CD4-positive, alpha-beta memory T cell (primary cell): ENCODE measurements around the gene EIF3L. TPM values are rescaled to one million over a fixed set of nuclear protein-coding genes. Genes with fewer than 3 reads are reported as not detected.
A peak's percentile ranks its signal among the peaks of the same experiment; 100 is the strongest.

Experiments used
- CTCF ChIA-PET: fragments of 350-600 bp; sonication (Branson Sonifier 250); formaldehyde crosslinking; loops from one replicate; lab custom pipeline; 2021; ENCODE audit warnings: inconsistent platforms; ENCODE audit not compliant: partially characterized antibody; lab: Charles Lee
- POLR2A ChIA-PET: fragments of 350-600 bp; sonication (Branson Sonifier 250); formaldehyde crosslinking; loops from one replicate; lab custom pipeline; 2021; ENCODE audit not compliant: partially characterized antibody; lab: Charles Lee
- DNase-seq, 5 donors: peaks; one replicate each; pipeline versions ENCODE4 v3.0.0 to v3.0.0-alpha.2; 2020 to 2022; ENCODE audit warnings: mixed read lengths in 1 of 5
- H3K27ac ChIP-seq: one replicate; pipeline ENCODE4 v1.7.0; 2013; ENCODE audit warnings: low read depth, low read length
- H3K27me3 ChIP-seq: 2 replicates; pipeline ENCODE4 v1.7.0; 2013; ENCODE audit warnings: mild to moderate bottlenecking, low read length, moderate library complexity; ENCODE audit not compliant: insufficient read depth
- H3K36me3 ChIP-seq: 2 replicates; pipeline ENCODE4 v1.7.0; 2013; ENCODE audit warnings: mild to moderate bottlenecking, low read length, moderate library complexity; ENCODE audit not compliant: insufficient read depth
- H3K4me1 ChIP-seq: 2 replicates; pipeline ENCODE4 v1.7.0; 2013; ENCODE audit warnings: mild to moderate bottlenecking, low read length, moderate library complexity; ENCODE audit not compliant: insufficient read depth
- H3K4me3 ChIP-seq, 2 donors: one replicate each; pipeline ENCODE4 v1.7.0; 2013; ENCODE audit warnings: low read length in 2 of 2, mild to moderate bottlenecking in 1 of 2
- H3K9me3 ChIP-seq, 2 donors: one replicate each; pipeline ENCODE4 v1.7.0; 2013; ENCODE audit warnings: low read length in 2 of 2, control low read depth in 1 of 2; ENCODE audit not compliant: control insufficient read depth in 1 of 2
- H3K27ac Mint-ChIP-seq, 7 donors: one replicate each; pipeline ENCODE4 v1.8.0; 2020 to 2021; ENCODE audit warnings: mixed read lengths in 7 of 7, mild to moderate bottlenecking in 6 of 7, inconsistent platforms in 3 of 7, moderate library complexity in 3 of 7
- H3K27me3 Mint-ChIP-seq, 2 donors: one replicate each; pipeline ENCODE4 v1.8.0; 2020 to 2021; ENCODE audit warnings: mixed read lengths in 2 of 2
- H3K36me3 Mint-ChIP-seq, 2 donors: one replicate each; pipeline ENCODE4 v1.8.0; 2020 to 2021; ENCODE audit warnings: mixed read lengths in 2 of 2, inconsistent platforms in 1 of 2, mild to moderate bottlenecking in 1 of 2
- H3K4me1 Mint-ChIP-seq, 4 donors: one replicate each; pipeline ENCODE4 v1.8.0; 2020 to 2021; ENCODE audit warnings: mixed read lengths in 4 of 4, mild to moderate bottlenecking in 1 of 4
- H3K4me3 Mint-ChIP-seq, 8 donors: one replicate each; pipeline ENCODE4 v1.8.0; 2020 to 2021; ENCODE audit warnings: mixed read lengths in 8 of 8, mild to moderate bottlenecking in 7 of 8, moderate library complexity in 6 of 8, inconsistent platforms in 3 of 8
- H3K9me3 Mint-ChIP-seq, 8 donors: one replicate each; pipeline ENCODE4 v1.8.0; 2020 to 2021; ENCODE audit warnings: mixed read lengths in 8 of 8, mild to moderate bottlenecking in 5 of 8, inconsistent platforms in 3 of 8, moderate library complexity in 1 of 8
- intact Hi-C: fragments of 100-400 bp; cut with micrococcal nuclease; formaldehyde crosslinking; loops from one replicate; pipeline ENCODE4 v1.15.1; 2023
- polyA plus RNA-seq, 2 donors: library from polyadenylated mRNA; unstranded; fragments of 300-500 nt; fragmentation: Illumina TruSeq; gene quantifications; one replicate each; pipeline ENCODE4 v1.2.3, GENCODE V29; 2021
- total RNA-seq, 2 experiments: library from RNA; stranded (reverse); gene quantifications; one replicate each; pipeline ENCODE4 v1.2.3, GENCODE V29; 2021

EIF3L gene
- total and polyA plus RNA-seq, 4 experiments from 2014 or later = 226 to 571 (median 457) TPM

- intact Hi-C loops = loop anchor here (5.0 kb wide), 3 partner anchors 34 to 201 kb away; partner anchors contain the start of genes ANKRD54 and GGA1
- H3K36me3 ChIP-seq = no peaks in the 10 kb centered on the region
- peaks cover 12 to 44% (median 31%) of the 10 kb centered on the region in 4 donors for H3K4me1 Mint-ChIP-seq
- peak overlapping the region in 1 of 2 donors; percentile 45 for H3K4me3 ChIP-seq
- ChIA-PET POLR2A (interaction anchor here (1.3 to 1.5 kb wide), 3 partner anchors 9 to 36 kb away, joined by 3 to 6 read pairs (median 6); partner anchors contain the start of gene ANKRD54), CTCF (interaction anchor here (1.5 to 5.4 kb wide), 3 partner anchors 10 to 145 kb away, joined by 3 to 50 read pairs (median 21); partner anchors contain the start of genes C22orf23 and POLR2F)
- no peak overlapping the region for H3K27ac ChIP-seq
- peak overlapping the region in 3 of 7 donors; percentile 32 to 47 (median 46) for H3K27ac Mint-ChIP-seq
- H3K27me3 Mint-ChIP-seq = peaks cover 24 to 25% of the 10 kb centered on the region in 2 donors
- no peaks in the 10 kb centered on the region for H3K9me3 Mint-ChIP-seq
- peaks cover 44% of the 10 kb centered on the region for H3K4me1 ChIP-seq
- H3K27me3 ChIP-seq = peaks cover 20% of the 10 kb centered on the region
- peak overlapping the region; percentile 69 to 87 (median 78) for H3K4me3 Mint-ChIP-seq
- no peak for DNase-seq
- H3K36me3 Mint-ChIP-seq = no peaks in the 10 kb centered on the region
- H3K9me3 ChIP-seq = no peaks in the 10 kb centered on the region
Observed at GRCh38 chr22:37808294-37808657, 40.9 kb upstream of the EIF3L start.

GRCh38 chr22:37809672-37810333, 39.4 kb upstream of the EIF3L start:
- H3K27ac ChIP-seq = no peak overlapping the region
- H3K4me3 ChIP-seq = no peak overlapping the region
- H3K9me3 Mint-ChIP-seq = no peaks in the 10 kb centered on the region
- no peaks in the 10 kb centered on the region for H3K9me3 ChIP-seq
- H3K27me3 ChIP-seq = peaks cover 20% of the 10 kb centered on the region
- peaks cover 35% of the 10 kb centered on the region for H3K4me1 ChIP-seq
- H3K36me3 Mint-ChIP-seq = no peaks in the 10 kb centered on the region
- H3K36me3 ChIP-seq = no peaks in the 10 kb centered on the region
- peaks cover 12 to 35% (median 26%) of the 10 kb centered on the region in 4 donors for H3K4me1 Mint-ChIP-seq
- ChIA-PET CTCF (interaction anchor here (0.7 to 5.4 kb wide), 5 partner anchors 8 to 124 kb away, joined by 3 to 50 read pairs (median 4); no protein-coding TSS in a partner anchor), POLR2A (no interaction called here)
- no peak for DNase-seq
- intact Hi-C loops = loop anchor here (5.0 kb wide), 3 partner anchors 32 to 203 kb away; partner anchors contain the start of genes ANKRD54 and GGA1
- peaks cover 16 to 18% of the 10 kb centered on the region in 2 donors for H3K27me3 Mint-ChIP-seq
- no peak overlapping the region for H3K27ac Mint-ChIP-seq
- peak overlapping the region in 1 of 8 donors; percentile 30 for H3K4me3 Mint-ChIP-seq

- peaks cover 7 to 9% of the 10 kb centered on the region in 2 donors for H3K27me3 Mint-ChIP-seq
- H3K9me3 ChIP-seq = no peaks in the 10 kb centered on the region
- H3K27me3 ChIP-seq = peaks cover 12% of the 10 kb centered on the region
- H3K9me3 Mint-ChIP-seq = no peaks in the 10 kb centered on the region
- H3K27ac Mint-ChIP-seq = no peak overlapping the region
- no peak overlapping the region for H3K27ac ChIP-seq
- DNase-seq = no peak
- H3K4me1 Mint-ChIP-seq = peaks cover 3 to 18% (median 12%) of the 10 kb centered on the region in 4 donors
- no peaks in the 10 kb centered on the region for H3K36me3 ChIP-seq
- no peak overlapping the region for H3K4me3 ChIP-seq
- POLR2A ChIA-PET = no interaction called here
- no peaks in the 10 kb centered on the region for H3K36me3 Mint-ChIP-seq
- H3K4me3 Mint-ChIP-seq = no peak overlapping the region
- H3K4me1 ChIP-seq = peaks cover 17% of the 10 kb centered on the region
- CTCF ChIA-PET = interaction anchor here (5.4 kb wide), 1 partner anchor 52 kb away, joined by 21 read pairs; no protein-coding TSS in a partner anchor
- intact Hi-C loops = no loop called here
Observed at GRCh38 chr22:37811867-37812266, 37.4 kb upstream of the EIF3L start.

GRCh38 chr22:37812869-37813678, 36.1 kb upstream of the EIF3L start:
- no peaks in the 10 kb centered on the region for H3K9me3 Mint-ChIP-seq
- H3K4me3 ChIP-seq = no peak overlapping the region
- peaks cover 5 to 14% (median 10%) of the 10 kb centered on the region in 4 donors for H3K4me1 Mint-ChIP-seq
- no peaks in the 10 kb centered on the region for H3K36me3 Mint-ChIP-seq
- H3K4me1 ChIP-seq = peaks cover 13% of the 10 kb centered on the region
- H3K9me3 ChIP-seq = no peaks in the 10 kb centered on the region
- H3K27ac ChIP-seq = no peak overlapping the region
- intact Hi-C loops = no loop called here
- H3K36me3 ChIP-seq = no peaks in the 10 kb centered on the region
- H3K27ac Mint-ChIP-seq = no peak overlapping the region
- CTCF ChIA-PET = interaction anchor here (7.4 kb wide), 1 partner anchor 51 kb away, joined by 255 read pairs; no protein-coding TSS in a partner anchor
- no peak overlapping the region for H3K4me3 Mint-ChIP-seq
- peaks cover 11% of the 10 kb centered on the region for H3K27me3 ChIP-seq
- POLR2A ChIA-PET = no interaction called here
- DNase-seq = no peak
- peaks cover 11% of the 10 kb centered on the region in 2 donors for H3K27me3 Mint-ChIP-seq

- Mint-ChIP-seq H3K4me1 (peaks cover 2 to 19% (median 9%) of the 10 kb centered on the region in 4 donors), H3K9me3 (no peaks in the 10 kb centered on the region), H3K4me3 (no peak overlapping the region), H3K27me3 (peaks cover 5 to 9% of the 10 kb centered on the region in 2 donors), H3K36me3 (no peaks in the 10 kb centered on the region), H3K27ac (no peak overlapping the region)
- Histone ChIP-seq H3K9me3 (no peaks in the 10 kb centered on the region), H3K4me1 (peaks cover 19% of the 10 kb centered on the region), H3K4me3 (no peak overlapping the region), H3K27me3 (no peaks in the 10 kb centered on the region), H3K36me3 (no peaks in the 10 kb centered on the region), H3K27ac (no peak overlapping the region)
- no peak for DNase-seq
- intact Hi-C loops = no loop called here
- CTCF ChIA-PET = interaction anchor here (0.6 to 7.4 kb wide), 6 partner anchors 7 to 286 kb away, joined by 3 to 255 read pairs (median 24); partner anchors contain the start of gene GCAT
- POLR2A ChIA-PET = interaction anchor here (0.9 to 1.0 kb wide), 2 partner anchors 29 to 208 kb away, joined by 3 to 4 read pairs; partner anchors contain the start of gene ANKRD54
Observed at GRCh38 chr22:37815593-37815992, 33.6 kb upstream of the EIF3L start.

- H3K4me3 Mint-ChIP-seq = no peak overlapping the region
- peaks cover 5 to 9% of the 10 kb centered on the region in 2 donors for H3K27me3 Mint-ChIP-seq
- Histone ChIP-seq H3K4me3 (no peak overlapping the region), H3K36me3 (no peaks in the 10 kb centered on the region), H3K27me3 (no peaks in the 10 kb centered on the region), H3K27ac (no peak overlapping the region), H3K9me3 (no peaks in the 10 kb centered on the region), H3K4me1 (peaks cover 19% of the 10 kb centered on the region)
- no peaks in the 10 kb centered on the region for H3K9me3 Mint-ChIP-seq
- CTCF ChIA-PET = interaction anchor here (0.7 to 7.4 kb wide), 23 partner anchors 8 to 176 kb away, joined by 3 to 255 read pairs (median 7); partner anchors contain the start of genes ANKRD54 and GCAT
- H3K36me3 Mint-ChIP-seq = no peaks in the 10 kb centered on the region
- H3K4me1 Mint-ChIP-seq = peaks cover 2 to 19% (median 9%) of the 10 kb centered on the region in 4 donors
- DNase-seq = no peak
- no peak overlapping the region for H3K27ac Mint-ChIP-seq
- POLR2A ChIA-PET = interaction anchor here (0.9 to 2.8 kb wide), 5 partner anchors 9 to 210 kb away, joined by 3 to 13 read pairs (median 4); partner anchors contain the start of genes ANKRD54 and GCAT
- intact Hi-C loops = loop anchor here (1.0 kb wide), 4 partner anchors 28 to 149 kb away; partner anchors contain the start of gene ANKRD54
Observed at GRCh38 chr22:37816543-37817180, 32.6 kb upstream of the EIF3L start.
